Measurements from ENCODE around the gene AIFM2.
"Not testable (repeated sequence)": the region's sequence is repeated elsewhere in the genome, so short reads cannot be mapped to it uniquely, and the experiment has no call there.

The AIFM2 gene

GRCh38 chr10:70130878-70131559 is 1.6 kb downstream of the AIFM2 start:
- Histone ChIP-seq H3K36me3 (ENCODE audit: insufficient read depth, low read length) (peaks cover 4% of the 10 kb centered on the region), H3K9ac (ENCODE audit: low read depth, low read length) (no peak overlapping the region), H3K27me3 (ENCODE audit: control insufficient read depth, insufficient read depth, low read length) (no peaks in the 10 kb centered on the region), H3K4me1 (ENCODE audit: control insufficient read depth, insufficient read depth, low read length) (peaks cover 29% of the 10 kb centered on the region), H3K4me3 (ENCODE audit: low read length) (peak overlapping the region; percentile 21), H3K4me2 (ENCODE audit: low read length) (peak overlapping the region; percentile 98), H3K9me3 (replicated peaks; ENCODE audit: low read length) (no peaks in the 10 kb centered on the region)

GRCh38 chr10:70126700-70127395 is 5.8 kb downstream of the AIFM2 start:
- Histone ChIP-seq H3K9ac (ENCODE audit: low read depth, low read length) (no peak overlapping the region), H3K27me3 (ENCODE audit: control insufficient read depth, insufficient read depth, low read length) (no peaks in the 10 kb centered on the region), H3K36me3 (ENCODE audit: insufficient read depth, low read length) (peaks cover 11% of the 10 kb centered on the region), H3K4me2 (ENCODE audit: low read length) (no peak overlapping the region), H3K4me1 (ENCODE audit: control insufficient read depth, insufficient read depth, low read length) (peaks cover 16% of the 10 kb centered on the region), H3K9me3 (replicated peaks; ENCODE audit: low read length) (no peaks in the 10 kb centered on the region), H3K4me3 (ENCODE audit: low read length) (no peak overlapping the region)

GRCh38 chr10:70125918-70126552 is 6.6 kb downstream of the AIFM2 start:
- H3K9me3 ChIP-seq (replicated peaks; ENCODE audit: low read length): no peaks in the 10 kb centered on the region
- no peak overlapping the region for H3K4me2 ChIP-seq (ENCODE audit: low read length)
- no peak overlapping the region for H3K9ac ChIP-seq (ENCODE audit: low read depth, low read length)
- peaks cover 8% of the 10 kb centered on the region for H3K4me1 ChIP-seq (ENCODE audit: control insufficient read depth, insufficient read depth, low read length)
- no peaks in the 10 kb centered on the region for H3K27me3 ChIP-seq (ENCODE audit: control insufficient read depth, insufficient read depth, low read length)
- peaks cover 15% of the 10 kb centered on the region for H3K36me3 ChIP-seq (ENCODE audit: insufficient read depth, low read length)
- no peak overlapping the region for H3K4me3 ChIP-seq (ENCODE audit: low read length)

GRCh38 chr10:70124918-70125317 is 7.7 kb downstream of the AIFM2 start:
- H3K9me3 ChIP-seq (replicated peaks; ENCODE audit: low read length): no peaks in the 10 kb centered on the region
- H3K27me3 ChIP-seq (ENCODE audit: control insufficient read depth, insufficient read depth, low read length): no peaks in the 10 kb centered on the region
- H3K36me3 ChIP-seq (ENCODE audit: insufficient read depth, low read length): peaks cover 21% of the 10 kb centered on the region
- no peak overlapping the region for H3K9ac ChIP-seq (ENCODE audit: low read depth, low read length)
- H3K4me2 ChIP-seq (ENCODE audit: low read length): no peak overlapping the region
- H3K4me3 ChIP-seq (ENCODE audit: low read length): no peak overlapping the region
- no peaks in the 10 kb centered on the region for H3K4me1 ChIP-seq (ENCODE audit: control insufficient read depth, insufficient read depth, low read length)

GRCh38 chr10:70124415-70124814 is 8.2 kb downstream of the AIFM2 start:
- no peaks in the 10 kb centered on the region for H3K4me1 ChIP-seq (ENCODE audit: control insufficient read depth, insufficient read depth, low read length)
- no peak overlapping the region for H3K9ac ChIP-seq (ENCODE audit: low read depth, low read length)
- no peak overlapping the region for H3K4me3 ChIP-seq (ENCODE audit: low read length)
- no peaks in the 10 kb centered on the region for H3K27me3 ChIP-seq (ENCODE audit: control insufficient read depth, insufficient read depth, low read length)
- peaks cover 26% of the 10 kb centered on the region for H3K36me3 ChIP-seq (ENCODE audit: insufficient read depth, low read length)
- no peaks in the 10 kb centered on the region for H3K9me3 ChIP-seq (replicated peaks; ENCODE audit: low read length)
- H3K4me2 ChIP-seq (ENCODE audit: low read length): no peak overlapping the region

- Histone ChIP-seq H3K9ac (ENCODE audit: low read depth, low read length) (no peak overlapping the region), H3K4me3 (ENCODE audit: low read length) (no peak overlapping the region), H3K36me3 (ENCODE audit: insufficient read depth, low read length) (peaks cover 31% of the 10 kb centered on the region), H3K9me3 (replicated peaks; ENCODE audit: low read length) (no peaks in the 10 kb centered on the region), H3K4me2 (ENCODE audit: low read length) (no peak overlapping the region), H3K4me1 (ENCODE audit: control insufficient read depth, insufficient read depth, low read length) (no peaks in the 10 kb centered on the region), H3K27me3 (ENCODE audit: control insufficient read depth, insufficient read depth, low read length) (no peaks in the 10 kb centered on the region)
These were observed 8.8 kb downstream of the AIFM2 start for GRCh38 chr10:70123817-70124216.

- H3K27me3 ChIP-seq (ENCODE audit: control insufficient read depth, insufficient read depth, low read length); H3K4me3 ChIP-seq (ENCODE audit: low read length); H3K4me1 ChIP-seq (ENCODE audit: control insufficient read depth, insufficient read depth, low read length); H3K9ac ChIP-seq (ENCODE audit: low read depth, low read length); H3K4me2 ChIP-seq (ENCODE audit: low read length); H3K9me3 ChIP-seq (replicated peaks; ENCODE audit: low read length): not testable (repeated sequence)
- peaks cover 31% of the 10 kb centered on the region for H3K36me3 ChIP-seq (ENCODE audit: insufficient read depth, low read length)
These were observed 9.5 kb downstream of the AIFM2 start for GRCh38 chr10:70123166-70123565.

- Histone ChIP-seq H3K27me3 (ENCODE audit: control insufficient read depth, insufficient read depth, low read length) (no peaks in the 10 kb centered on the region), H3K4me3 (ENCODE audit: low read length) (no peak overlapping the region), H3K9ac (ENCODE audit: low read depth, low read length) (no peak overlapping the region), H3K4me2 (ENCODE audit: low read length) (no peak overlapping the region), H3K36me3 (ENCODE audit: insufficient read depth, low read length) (peaks cover 31% of the 10 kb centered on the region), H3K4me1 (ENCODE audit: control insufficient read depth, insufficient read depth, low read length) (no peaks in the 10 kb centered on the region), H3K9me3 (replicated peaks; ENCODE audit: low read length) (no peaks in the 10 kb centered on the region)
These were observed 9.9 kb downstream of the AIFM2 start for GRCh38 chr10:70122742-70123141.

- H3K9ac ChIP-seq (ENCODE audit: low read depth, low read length): no peak overlapping the region
- no peak overlapping the region for H3K4me2 ChIP-seq (ENCODE audit: low read length)
- H3K4me1 ChIP-seq (ENCODE audit: control insufficient read depth, insufficient read depth, low read length): no peaks in the 10 kb centered on the region
- no peak overlapping the region for H3K4me3 ChIP-seq (ENCODE audit: low read length)
- no peaks in the 10 kb centered on the region for H3K27me3 ChIP-seq (ENCODE audit: control insufficient read depth, insufficient read depth, low read length)
- no peaks in the 10 kb centered on the region for H3K9me3 ChIP-seq (replicated peaks; ENCODE audit: low read length)
- H3K36me3 ChIP-seq (ENCODE audit: insufficient read depth, low read length): peaks cover 38% of the 10 kb centered on the region
These were observed 11.2 kb downstream of the AIFM2 start for GRCh38 chr10:70121281-70121949.

- Histone ChIP-seq H3K36me3 (ENCODE audit: insufficient read depth, low read length) (peaks cover 45% of the 10 kb centered on the region), H3K27me3 (ENCODE audit: control insufficient read depth, insufficient read depth, low read length) (no peaks in the 10 kb centered on the region), H3K9me3 (replicated peaks; ENCODE audit: low read length) (no peaks in the 10 kb centered on the region)
These were observed 12.2 kb downstream of the AIFM2 start for GRCh38 chr10:70120417-70120816.

GRCh38 chr10:70119623-70120022 is 13.0 kb downstream of the AIFM2 start:
- no peaks in the 10 kb centered on the region for H3K9me3 ChIP-seq (replicated peaks; ENCODE audit: low read length)
- H3K4me1 ChIP-seq (ENCODE audit: control insufficient read depth, insufficient read depth, low read length): no peaks in the 10 kb centered on the region
- H3K4me3 ChIP-seq (ENCODE audit: low read length): no peak overlapping the region
- H3K9ac ChIP-seq (ENCODE audit: low read depth, low read length): no peak overlapping the region
- H3K27me3 ChIP-seq (ENCODE audit: control insufficient read depth, insufficient read depth, low read length): no peaks in the 10 kb centered on the region
- H3K36me3 ChIP-seq (ENCODE audit: insufficient read depth, low read length): peaks cover 51% of the 10 kb centered on the region
- H3K4me2 ChIP-seq (ENCODE audit: low read length): no peak overlapping the region

More at GRCh38 chr10:70120417-70120816, 12.2 kb downstream of the AIFM2 start:
- Histone ChIP-seq H3K4me1 (ENCODE audit: control insufficient read depth, insufficient read depth, low read length) (no peaks in the 10 kb centered on the region), H3K4me2 (ENCODE audit: low read length) (no peak overlapping the region), H3K4me3 (ENCODE audit: low read length) (no peak overlapping the region), H3K9ac (ENCODE audit: low read depth, low read length) (no peak overlapping the region)

Measured in skeletal muscle satellite cell (primary cell).